ENCODE results near the gene HERC3.

- TF ChIP-seq EP300 (IDR thresholded peaks at IDR 0.05) = no peak
- TF ChIP-seq, protein P1, sequence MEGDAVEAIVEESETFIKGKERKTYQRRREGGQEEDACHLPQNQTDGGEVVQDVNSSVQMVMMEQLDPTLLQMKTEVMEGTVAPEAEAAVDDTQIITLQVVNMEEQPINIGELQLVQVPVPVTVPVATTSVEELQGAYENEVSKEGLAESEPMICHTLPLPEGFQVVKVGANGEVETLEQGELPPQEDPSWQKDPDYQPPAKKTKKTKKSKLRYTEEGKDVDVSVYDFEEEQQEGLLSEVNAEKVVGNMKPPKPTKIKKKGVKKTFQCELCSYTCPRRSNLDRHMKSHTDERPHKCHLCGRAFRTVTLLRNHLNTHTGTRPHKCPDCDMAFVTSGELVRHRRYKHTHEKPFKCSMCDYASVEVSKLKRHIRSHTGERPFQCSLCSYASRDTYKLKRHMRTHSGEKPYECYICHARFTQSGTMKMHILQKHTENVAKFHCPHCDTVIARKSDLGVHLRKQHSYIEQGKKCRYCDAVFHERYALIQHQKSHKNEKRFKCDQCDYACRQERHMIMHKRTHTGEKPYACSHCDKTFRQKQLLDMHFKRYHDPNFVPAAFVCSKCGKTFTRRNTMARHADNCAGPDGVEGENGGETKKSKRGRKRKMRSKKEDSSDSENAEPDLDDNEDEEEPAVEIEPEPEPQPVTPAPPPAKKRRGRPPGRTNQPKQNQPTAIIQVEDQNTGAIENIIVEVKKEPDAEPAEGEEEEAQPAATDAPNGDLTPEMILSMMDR (IDR thresholded peaks at IDR 0.05) = no peak
Observed at GRCh38 chr4:88587306-88587705, 5.0 kb upstream of the HERC3 start.

Measured in gastroesophageal sphincter (tissue), 3 donors.